Measurements from ENCODE around the gene SLIT1.

- no peak for TF ChIP-seq CTCF (IDR thresholded peaks at IDR 0.05 in 4 of 5, conservative IDR thresholded peaks at IDR 0.05 in 1 of 5)
- no peak for TF ChIP-seq POLR2A (IDR thresholded peaks at IDR 0.05)
Observed at GRCh38 chr10:97013568-97013967, 172.2 kb downstream of the SLIT1 start.
